Endothelial cell of hepatic sinusoid (primary cell): ENCODE measurements around the gene ERVV-1.
"Not testable (repeated sequence)": the region's sequence is repeated elsewhere in the genome, so short reads cannot be mapped to it uniquely, and the experiment has no call there.

Experiments used
- in situ Hi-C: cut with HindIII; loops from 2 replicates; pipeline ENCODE4 v1.10.0; 2017; ENCODE audit warnings: low sequenced_read_pairs

Gene ERVV-1, protein sequence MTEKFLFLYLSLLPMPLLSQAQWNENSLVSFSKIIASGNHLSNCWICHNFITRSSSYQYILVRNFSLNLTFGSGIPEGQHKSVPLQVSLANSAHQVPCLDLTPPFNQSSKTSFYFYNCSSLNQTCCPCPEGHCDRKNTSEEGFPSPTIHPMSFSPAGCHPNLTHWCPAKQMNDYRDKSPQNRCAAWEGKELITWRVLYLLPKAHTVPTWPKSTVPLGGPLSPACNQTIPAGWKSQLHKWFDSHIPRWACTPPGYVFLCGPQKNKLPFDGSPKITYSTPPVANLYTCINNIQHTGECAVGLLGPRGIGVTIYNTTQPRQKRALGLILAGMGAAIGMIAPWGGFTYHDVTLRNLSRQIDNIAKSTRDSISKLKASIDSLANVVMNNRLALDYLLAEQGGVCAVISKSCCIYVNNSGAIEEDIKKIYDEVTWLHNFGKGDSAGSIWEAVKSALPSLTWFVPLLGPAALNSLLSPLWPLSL

DNA sequence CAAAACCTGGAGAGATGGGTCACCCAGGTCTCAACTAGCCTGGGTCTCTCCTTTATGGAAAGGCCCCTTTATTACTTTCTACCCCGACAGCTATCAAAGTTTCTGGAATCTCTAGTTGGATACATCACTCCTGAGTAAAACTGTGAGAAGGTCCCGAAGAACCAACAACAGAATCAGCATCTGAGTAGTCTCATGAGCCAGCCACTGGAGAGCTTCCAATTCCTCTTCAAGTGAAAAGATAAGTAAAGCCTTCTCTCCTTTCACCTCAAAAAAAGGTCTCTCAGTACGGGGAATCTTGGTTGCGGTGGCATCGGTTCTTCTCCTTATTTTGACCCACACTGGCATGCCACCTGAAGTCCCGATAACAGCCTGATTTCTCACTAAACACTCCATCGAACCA lies at the start of gene ERVV-1:
ERVV-1 (plus strand) TSS at position 301 of the 400 bp plus-strand sequence. CDS start 170 bp downstream, outside the sequence.
- in situ Hi-C loops: no loop called here

DNA sequence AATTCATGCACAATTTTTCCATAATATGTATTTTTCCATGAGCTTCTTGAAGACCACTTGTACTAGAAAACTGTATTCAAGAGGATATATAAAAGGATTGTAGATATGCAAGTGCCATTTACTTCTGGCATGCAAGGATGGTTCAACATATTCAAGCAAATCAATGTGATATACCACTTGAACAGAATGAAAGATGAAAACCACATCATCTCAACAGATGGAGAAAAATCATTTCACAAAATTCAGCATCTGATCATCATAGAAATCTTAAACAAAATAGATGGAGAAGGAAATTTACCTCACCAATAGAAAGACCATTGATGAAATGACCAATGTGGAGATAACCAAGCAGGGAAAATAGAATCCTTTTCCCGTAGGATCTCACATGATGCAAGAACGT lies 45.9 kb upstream of the ERVV-1 start:
- in situ Hi-C loops: no loop called here

DNA sequence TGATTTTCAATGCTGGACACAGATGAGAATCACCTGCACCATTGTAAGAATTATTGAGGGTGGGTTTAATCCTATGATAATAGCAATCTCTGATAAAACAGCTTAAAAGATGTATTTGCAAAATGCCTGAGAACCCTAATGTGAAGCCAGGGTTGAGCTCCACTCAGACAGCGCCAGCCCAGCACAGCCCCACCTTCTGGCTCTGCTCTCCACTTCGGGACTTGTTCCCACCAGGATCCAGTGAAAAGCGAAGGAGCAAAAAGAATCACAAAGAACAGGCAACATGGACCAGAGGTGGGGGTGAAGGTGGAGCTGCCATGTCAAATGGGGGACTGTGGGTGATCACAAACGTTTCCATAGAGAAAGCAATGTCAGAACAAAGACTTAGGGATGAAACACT lies 32.4 kb upstream of the ERVV-1 start:
- in situ Hi-C loops: no loop called here

DNA sequence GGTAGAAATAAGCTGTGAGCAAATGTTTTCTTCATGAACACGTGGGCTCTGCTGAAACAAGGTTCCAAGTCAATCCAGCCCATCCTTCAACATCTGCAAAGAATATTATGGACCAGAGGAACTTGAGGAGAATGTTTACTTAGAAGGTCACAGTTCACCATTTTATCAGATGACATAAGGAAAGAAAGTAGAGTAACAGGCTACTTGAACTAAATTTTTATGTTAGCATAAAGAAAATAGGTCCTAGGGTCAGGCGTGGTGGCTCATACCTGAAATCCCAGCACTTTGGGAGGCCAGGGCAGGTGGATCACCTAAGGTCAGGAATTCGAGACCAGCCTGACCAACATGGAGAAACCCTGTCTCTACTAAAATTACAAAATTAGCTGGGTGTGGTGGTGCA lies 30.6 kb upstream of the ERVV-1 start:
- in situ Hi-C loops: not testable (repeated sequence)

DNA sequence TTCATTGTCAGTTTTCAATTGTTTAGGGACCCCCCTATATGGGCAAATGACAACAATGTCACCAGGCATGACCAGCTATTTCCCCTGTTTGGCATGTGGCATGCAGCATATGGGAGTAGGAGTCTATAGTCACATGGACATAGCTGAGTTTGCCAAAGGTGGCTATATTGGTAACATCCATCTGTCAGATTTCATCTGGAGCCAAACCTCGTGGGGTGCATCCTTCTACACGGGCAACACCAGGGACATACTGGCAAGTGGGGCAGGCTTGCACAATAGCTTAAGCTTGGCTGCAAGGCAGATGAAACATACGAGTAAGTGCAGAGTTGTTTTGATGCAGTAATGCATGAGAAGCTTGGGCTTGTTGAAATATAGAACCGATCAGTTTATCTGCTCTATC lies 26.5 kb upstream of the ERVV-1 start:
- in situ Hi-C loops: no loop called here

DNA sequence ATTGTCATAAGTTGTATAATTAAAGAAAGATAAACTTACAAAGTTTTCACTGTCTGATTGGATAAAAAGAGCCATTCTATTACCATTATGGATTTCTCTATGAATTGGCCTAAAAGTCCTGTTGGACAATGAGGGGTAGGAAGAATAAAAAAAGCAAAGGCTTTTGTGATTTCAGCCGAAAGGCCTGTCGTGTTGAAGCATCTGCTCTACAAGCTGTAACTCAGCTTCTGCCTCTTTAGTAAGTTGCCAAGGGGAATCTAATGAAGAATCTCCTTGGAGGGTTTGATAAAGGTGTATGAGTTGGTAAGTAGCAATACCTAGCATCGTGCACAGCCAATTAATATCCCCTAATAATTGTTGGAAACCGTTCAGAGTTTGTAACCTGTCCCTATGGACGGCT lies 25.2 kb upstream of the ERVV-1 start:
- in situ Hi-C loops: no loop called here

DNA sequence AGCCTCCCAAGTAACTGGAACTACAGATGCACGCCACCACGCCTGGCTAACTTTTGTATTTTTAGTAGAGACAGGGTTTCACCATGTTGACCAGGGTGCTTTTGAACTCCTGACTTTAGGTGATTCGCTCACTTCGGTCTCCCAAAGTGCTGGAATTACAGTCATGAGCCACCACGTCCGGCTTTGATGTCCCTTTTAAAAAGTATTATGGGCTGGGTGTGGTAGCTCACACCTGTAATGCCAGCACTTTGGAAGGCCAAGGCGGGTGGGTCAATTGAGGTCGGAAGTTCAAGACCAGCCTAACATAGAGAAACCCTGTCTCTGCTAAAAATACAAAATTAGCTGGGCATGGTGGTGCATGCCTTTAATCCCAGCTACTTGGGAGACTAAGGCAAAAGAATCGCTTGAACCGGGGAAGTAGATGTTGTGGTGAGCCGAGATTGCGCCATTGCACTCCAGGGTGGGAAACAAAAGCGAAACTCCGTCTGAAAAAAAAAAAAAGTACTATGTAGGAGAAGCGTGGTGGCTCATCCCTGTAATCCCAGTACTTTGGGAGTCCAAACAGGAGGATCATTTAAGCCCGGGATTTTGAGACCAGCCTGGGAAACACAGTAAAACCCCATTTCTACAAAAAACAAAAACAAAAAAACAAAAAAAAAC lies 22.8 kb upstream of the ERVV-1 start:
- in situ Hi-C loops: no loop called here

DNA sequence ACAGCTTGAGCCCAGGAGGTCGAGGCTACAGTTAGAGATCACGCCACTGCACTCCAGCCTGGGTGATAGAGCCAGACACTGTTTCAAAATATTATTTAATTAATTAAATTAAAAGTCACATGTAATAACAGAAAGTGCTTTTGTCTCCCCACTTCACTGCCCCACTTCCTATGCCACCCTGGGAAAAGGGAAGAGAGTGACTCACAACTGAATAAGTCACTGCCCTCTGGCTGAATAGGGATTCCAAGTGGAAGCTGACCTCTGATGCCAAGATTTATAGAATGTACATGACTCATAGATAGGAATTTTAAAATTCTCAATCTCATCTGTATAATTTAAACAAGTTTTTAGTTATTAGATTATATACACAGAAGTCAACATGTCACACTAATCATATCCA lies 22.2 kb upstream of the ERVV-1 start:
- in situ Hi-C loops: no loop called here

DNA sequence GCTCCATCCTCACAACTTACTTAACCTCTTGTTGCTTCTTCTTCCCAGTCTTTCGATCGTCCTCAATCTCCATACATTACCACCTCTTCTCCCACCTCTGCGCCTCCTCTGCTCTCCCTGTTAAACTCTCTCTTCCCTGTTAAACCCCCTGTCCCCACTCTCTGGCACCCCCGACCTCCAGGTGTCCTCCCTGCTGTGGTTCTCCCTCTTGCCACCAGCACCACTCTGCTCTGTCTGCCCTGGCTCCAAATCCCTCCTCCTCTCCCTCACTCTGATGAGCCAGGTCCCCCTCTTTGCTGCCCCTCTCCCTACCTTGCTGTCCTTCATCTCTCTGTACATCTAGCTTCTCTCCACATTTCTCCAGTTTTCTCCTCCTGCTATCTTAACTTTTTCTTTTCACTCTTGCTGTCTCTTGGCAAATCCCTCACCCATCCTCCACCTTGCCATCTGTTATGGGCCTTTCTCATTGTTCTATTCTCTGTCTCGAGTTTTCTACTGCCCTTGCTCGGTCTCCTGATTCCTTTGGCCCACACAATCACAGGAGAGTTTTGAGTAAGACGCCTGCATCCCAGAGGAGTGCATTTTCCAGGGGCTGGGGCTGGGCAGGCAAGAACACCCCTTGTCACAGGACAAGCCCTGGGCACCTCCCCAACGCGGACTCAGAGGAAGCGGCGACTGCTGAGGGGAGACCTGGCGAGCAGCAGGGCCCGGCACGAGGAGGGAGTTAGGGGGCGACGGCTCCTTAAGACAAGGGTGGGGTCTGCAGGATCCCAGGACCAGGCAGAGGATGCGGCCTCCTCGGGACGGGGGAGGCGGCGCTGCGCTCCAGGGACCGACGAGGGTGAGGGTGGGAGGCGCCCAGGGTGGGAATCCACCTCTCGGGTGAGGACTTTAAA lies 21.4 kb upstream of the ERVV-1 start:
- in situ Hi-C loops: no loop called here

DNA sequence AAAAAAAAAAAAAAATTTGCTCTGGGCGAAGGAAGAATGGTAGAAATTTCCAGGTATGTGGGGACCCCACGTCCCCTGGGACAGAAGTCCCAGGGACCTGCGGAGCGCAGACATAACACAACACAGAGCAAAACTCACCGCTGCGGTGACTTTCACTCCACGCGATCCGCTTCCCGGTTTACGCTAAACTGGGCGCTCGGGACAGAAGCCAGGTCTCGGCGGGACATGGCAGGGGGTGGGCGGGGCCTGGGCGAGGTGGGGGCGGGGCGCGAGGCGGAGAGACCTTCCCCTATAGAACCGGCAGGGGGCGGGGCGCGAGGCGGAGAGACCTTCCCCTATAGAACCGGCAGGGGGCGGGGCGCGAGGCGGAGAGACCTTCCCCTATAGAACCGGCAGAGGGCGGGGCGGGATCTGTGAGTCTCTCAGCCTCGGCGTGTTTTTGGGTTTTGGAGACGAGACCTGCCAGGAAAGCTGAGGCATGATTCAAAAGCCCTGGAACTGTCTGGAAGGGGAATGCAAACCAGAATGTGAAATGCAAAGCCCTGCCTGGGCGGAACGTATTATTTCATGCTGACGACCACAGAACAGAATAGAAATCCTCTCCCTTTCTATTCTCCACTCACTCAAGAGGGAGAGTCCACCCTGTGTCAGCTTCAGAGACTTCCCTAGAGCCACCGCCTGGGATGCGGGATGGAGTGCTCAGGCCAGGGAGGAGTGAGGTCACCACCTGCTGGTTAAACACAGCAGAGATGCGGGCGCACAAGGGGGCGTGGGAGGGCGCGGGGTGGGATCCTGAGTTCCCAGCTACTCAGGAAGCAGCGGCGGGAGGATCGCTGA lies 20.2 kb upstream of the ERVV-1 start:
- in situ Hi-C loops: no loop called here

DNA sequence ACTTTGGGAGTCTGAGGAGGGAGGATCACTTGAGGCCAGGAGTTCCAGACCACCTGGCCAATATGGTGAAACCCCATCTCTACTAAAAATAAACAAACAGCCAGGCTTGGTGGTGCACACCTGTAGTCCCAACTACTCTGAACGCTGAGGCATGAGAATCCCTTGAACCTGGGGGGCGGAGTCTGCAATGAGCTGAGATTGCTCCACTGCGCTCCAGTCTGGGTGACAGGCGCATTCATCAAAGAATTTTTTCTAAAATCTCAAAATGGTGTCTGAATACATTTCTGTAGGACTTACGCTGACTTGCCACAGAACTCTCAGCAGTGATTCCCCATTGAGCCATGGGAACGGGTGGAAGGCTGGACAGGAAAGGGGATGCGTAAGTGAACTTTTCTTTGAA lies 18.0 kb upstream of the ERVV-1 start:
- in situ Hi-C loops: no loop called here

DNA sequence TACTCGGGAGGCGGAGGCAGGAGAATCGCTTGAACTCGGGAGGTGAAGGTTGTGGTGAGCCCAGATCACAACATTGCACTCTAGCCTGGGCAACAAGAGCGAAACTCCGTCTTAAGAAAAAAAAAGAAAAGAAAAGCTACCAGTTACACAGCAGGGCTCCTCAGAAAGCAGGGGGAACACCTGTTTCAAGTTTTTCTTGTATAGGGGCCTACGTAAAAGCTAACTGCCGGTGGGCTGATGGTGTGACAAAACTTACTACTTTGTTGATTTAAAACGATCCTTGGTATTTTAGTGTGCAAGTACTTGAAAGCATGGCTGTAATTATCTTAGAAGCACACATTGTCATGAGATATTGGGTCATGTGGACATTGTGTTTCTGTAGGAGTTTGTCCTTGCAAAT lies 15.7 kb upstream of the ERVV-1 start:
- in situ Hi-C loops: no loop called here

DNA sequence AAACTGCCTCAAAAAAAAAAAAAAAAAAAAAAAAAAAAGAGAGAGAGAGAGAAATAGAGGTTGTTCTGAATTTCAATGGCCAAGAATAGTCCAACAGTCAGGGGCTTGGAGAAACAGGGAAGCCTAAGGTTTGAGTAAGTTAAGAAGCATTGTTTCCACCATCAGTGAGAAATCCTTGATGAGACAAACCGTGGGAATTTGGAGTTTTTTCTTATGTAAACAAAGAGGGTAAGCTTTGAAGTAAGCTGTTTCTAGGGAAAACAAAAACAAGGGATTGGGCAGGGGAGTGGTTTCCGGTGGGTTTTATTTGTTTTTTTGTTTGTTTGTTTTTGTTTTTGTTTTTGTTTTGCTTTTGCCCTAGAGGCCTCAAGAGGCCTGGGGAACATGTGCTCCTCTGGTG lies 11.2 kb upstream of the ERVV-1 start:
- in situ Hi-C loops: no loop called here

DNA sequence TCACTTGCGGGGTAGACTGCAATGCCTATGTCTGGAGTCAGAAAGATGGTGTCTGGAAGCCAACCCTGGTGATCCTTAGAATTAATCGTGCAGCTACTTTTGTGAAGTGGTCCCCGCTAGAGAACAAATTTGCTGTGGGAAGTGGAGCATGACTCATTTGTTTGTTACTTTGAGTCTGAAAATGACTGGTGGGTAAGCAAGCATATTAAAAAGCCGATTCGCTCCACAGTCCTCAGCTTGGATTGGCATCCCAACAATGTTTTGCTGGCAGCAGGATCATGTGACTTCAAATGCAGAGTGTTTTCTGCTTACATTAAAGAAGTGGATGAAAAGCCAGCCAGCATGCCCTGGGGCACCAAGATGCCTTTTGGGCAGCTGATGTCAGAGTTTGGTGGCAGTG lies 9.5 kb upstream of the ERVV-1 start:
- in situ Hi-C loops: no loop called here

DNA sequence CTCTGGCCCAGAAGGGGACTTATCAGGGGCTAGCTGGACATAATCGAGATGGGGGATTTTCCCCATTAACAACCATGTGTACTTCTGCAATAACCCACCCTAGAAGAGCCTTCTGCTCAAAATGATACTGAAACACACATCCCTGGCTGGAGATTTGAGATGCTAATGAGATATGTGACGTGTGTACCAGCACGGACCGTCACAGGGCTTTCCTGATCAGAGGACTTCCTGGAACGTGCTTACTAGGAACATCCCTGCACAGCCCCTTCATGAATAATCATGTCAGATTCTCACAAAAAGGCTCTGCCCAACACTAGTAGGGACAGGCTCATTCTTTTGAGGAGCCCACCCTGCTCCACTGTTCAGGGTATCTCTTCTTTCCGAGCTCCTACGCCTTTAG lies 6.5 kb upstream of the ERVV-1 start:
- in situ Hi-C loops: no loop called here

DNA sequence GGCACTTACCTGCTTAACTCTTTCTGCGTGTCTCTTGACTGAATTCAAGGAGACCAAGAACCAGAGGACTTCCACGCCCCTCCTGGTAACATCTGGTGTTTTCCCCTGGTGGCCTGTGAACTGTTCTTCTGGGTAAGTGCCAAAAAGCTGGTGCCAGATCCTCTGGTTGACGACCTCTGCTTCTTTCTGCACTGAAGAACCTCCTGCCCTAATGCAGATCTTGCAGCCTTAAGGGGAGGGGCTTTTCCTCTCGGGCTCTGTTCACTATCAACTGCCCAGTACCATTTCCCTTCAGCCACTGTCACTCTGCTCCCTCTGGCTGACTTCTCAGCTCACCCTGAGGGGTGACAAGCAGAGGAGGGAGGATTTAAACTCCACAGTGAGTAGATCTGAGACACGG lies 6.1 kb upstream of the ERVV-1 start:
- in situ Hi-C loops: no loop called here

DNA sequence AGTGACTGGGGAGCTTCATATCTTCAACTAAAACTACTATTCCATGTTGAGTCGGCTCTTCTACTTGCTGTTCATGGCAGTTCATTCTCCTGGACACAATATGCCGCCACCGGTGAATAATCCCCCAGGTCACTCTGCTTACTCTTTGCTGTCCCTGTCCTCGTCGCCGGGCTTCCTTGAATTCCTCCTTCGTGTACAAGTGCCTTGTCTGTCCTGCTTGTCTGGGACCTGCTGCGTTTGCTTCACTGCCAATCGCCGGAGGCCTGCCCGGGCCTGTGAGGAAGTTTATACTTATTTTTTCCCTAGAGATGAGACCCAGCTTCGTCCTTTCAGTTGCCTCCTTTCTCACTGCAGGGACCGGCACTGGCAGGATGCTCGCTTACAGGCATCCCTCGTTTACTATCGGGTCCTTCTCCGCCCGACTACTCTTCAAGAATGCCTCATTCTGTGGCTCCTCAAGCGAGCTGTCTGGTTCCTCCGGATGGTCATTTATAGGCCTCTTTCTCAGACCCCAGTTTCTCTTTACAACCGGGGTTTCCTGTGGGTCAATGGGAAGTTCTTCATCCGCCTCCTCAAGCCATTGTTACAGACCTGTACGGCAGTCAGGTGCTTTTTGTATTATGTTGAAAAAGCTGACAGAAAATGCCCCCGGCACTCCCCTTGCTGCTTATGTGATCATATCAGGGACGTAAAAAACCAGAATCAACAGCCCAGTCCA lies 5.5 kb upstream of the ERVV-1 start:
- in situ Hi-C loops: no loop called here

DNA sequence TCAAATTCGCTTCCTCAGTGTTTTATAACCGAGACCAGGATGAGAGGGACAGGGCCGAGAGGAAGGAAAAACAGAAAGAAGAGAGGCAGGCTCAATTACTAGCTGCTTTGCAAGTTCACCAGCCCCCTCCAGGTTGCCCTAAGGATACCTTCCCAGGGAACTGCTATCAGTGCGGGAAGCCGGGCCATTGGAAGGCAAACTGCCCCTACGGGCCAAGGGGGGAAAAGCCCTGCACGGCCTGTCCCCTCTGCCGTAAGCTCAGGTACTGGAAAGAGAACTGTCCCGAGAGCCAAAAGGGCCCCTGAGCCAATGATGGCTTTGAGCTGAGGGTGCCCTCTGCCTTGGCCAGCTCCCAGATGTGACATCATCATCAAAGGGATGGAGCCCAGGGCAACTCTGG lies 3.2 kb upstream of the ERVV-1 start:
- in situ Hi-C loops: no loop called here

DNA sequence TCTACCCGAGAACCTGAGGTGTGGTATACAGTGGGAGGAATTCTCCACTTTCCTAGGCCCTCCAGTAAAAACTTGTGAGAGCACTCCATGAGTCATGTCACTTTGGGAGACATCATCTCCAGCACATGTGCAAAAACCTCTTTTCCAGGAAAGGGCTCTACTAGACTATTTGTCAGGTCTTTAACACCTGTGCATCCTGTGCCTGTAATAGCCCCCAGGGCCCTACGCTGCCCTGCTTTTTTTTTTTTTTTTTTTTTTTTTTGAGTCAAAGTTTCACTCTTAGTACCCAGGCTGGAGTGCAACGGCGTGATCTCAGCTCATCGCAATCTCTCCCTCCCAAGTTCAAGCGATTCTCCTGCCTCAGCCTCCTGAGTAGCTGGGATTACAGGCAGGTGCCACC lies 1.7 kb upstream of the ERVV-1 start:
- in situ Hi-C loops: no loop called here

DNA sequence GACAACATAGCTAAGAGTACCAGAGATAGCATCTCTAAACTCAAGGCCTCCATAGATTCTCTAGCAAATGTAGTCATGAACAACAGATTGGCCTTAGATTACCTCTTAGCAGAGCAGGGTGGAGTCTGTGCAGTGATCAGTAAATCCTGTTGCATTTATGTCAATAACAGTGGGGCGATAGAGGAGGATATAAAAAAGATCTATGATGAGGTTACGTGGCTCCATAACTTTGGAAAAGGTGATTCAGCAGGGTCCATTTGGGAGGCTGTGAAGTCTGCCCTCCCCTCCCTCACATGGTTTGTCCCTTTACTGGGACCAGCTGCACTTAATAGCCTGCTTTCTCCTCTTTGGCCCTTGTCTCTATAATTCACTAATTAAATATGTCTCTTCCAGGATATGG lies 1.4 kb downstream of the ERVV-1 start:
- in situ Hi-C loops: loop anchor here (5.0 kb wide), 1 partner anchor 57 kb away; no protein-coding TSS in a partner anchor
